Erythroblast (primary cell): ENCODE results near the gene FOXB2.

Experiments
- GATA1 ChIP-seq: IDR thresholded peaks from 2 replicates; pipeline ENCODE4 v1.6.1; 2011; ENCODE audit warnings: low read depth, mild to moderate bottlenecking, control low read depth, low read length, moderate library complexity
- POLR2A ChIP-seq: IDR thresholded peaks from 2 replicates; pipeline ENCODE4 v1.6.1; 2011; ENCODE audit warnings: mild to moderate bottlenecking, low read length

DNA sequence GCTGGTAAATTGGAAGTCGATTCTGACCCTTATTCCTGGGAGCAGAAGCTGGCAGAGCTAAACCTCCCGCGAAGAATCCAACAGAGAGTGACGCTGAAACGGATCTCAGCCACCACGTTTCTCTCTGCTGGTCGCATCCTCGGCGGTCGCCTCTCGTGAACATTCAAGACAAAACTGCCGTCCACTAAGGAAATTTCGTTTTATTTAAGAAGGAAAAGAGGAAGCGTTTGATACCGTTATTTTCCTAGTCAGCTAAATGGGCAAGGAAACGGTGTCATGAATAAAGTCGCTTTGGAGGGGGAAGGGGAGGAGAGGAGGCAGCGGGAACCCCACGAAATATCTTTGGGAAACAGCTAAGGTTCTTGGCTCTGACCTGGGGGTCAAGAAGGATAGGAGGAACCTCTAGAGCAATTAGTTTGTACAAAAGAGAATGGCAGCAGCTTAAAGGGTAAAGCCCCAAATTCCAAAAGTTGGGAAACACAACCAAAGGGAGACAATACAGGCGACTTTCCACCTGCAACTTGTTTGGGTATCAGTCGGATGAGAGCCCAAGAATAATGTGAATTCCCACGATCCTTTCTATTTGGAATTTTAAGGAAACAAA lies 1.9 kb downstream of the FOXB2 start:
- TF ChIP-seq POLR2A (no peak), GATA1 (no peak)
